GM19351 (cell line): ENCODE data around the gene OR14A2.
"Not testable (repeated sequence)": the region's sequence is repeated elsewhere in the genome, so short reads cannot be mapped to it uniquely, and the experiment has no call there.

Source experiments
- ATAC-seq: cut with Tn5 transposase; IDR thresholded peaks from one replicate; pipeline ENCODE4 v1.9.1; 2021; ENCODE audit warnings: mild to moderate bottlenecking, moderate library complexity; ENCODE audit not compliant: unreplicated experiment

OR14A2 gene

GRCh38 chr1:247748041-247748440, at the start of gene OR14A2:
OR14A2 (minus strand) TSS chr1:247748141.
- no peak for ATAC-seq

GRCh38 chr1:247797518-247797917, 49.6 kb upstream of the OR14A2 start:
- ATAC-seq, result no peak

GRCh38 chr1:247769603-247770002, 21.7 kb upstream of the OR14A2 start:
- ATAC-seq, result no peak

GRCh38 chr1:247760456-247760855, 12.5 kb upstream of the OR14A2 start, which contains the start of gene OR1C1:
OR1C1 (minus strand) TSS chr1:247760556; CDS start chr1:247758406, 2,150 bp downstream.
- no peak for ATAC-seq

GRCh38 chr1:247754311-247754710, 6.4 kb upstream of the OR14A2 start:
- ATAC-seq, result not testable (repeated sequence)

GRCh38 chr1:247749870-247750269, 1.9 kb upstream of the OR14A2 start:
- no peak for ATAC-seq

- ATAC-seq, result no peak
Observed at GRCh38 chr1:247747616-247748015, 325 bp downstream of the OR14A2 start.

GRCh38 chr1:247746391-247746935, 1.5 kb downstream of the OR14A2 start:
- no peak for ATAC-seq

- ATAC-seq, result not testable (repeated sequence)
Observed at GRCh38 chr1:247742215-247742760, 5.7 kb downstream of the OR14A2 start.

- ATAC-seq, result no peak
Observed at GRCh38 chr1:247741756-247742155, 6.2 kb downstream of the OR14A2 start.

GRCh38 chr1:247740721-247741120, 7.2 kb downstream of the OR14A2 start:
- ATAC-seq, result no peak

- ATAC-seq, result no peak
Observed at GRCh38 chr1:247738315-247738714, 9.6 kb downstream of the OR14A2 start, which contains the start of gene OR14K1. OR14K1 (plus strand) TSS chr1:247738615; CDS start chr1:247738615, 0 bp downstream.

GRCh38 chr1:247721222-247721621, 26.7 kb downstream of the OR14A2 start:
- ATAC-seq, result no peak

- no peak for ATAC-seq
Observed at GRCh38 chr1:247716546-247716945, 31.4 kb downstream of the OR14A2 start, which contains the start of gene OR6F1. OR6F1 (minus strand) TSS chr1:247716646; CDS start chr1:247712755, 3,891 bp downstream.

- ATAC-seq, result no peak
Observed at GRCh38 chr1:247713753-247714152, 34.2 kb downstream of the OR14A2 start.

GRCh38 chr1:247710681-247711080, 37.3 kb downstream of the OR14A2 start:
- ATAC-seq, result not testable (repeated sequence)

GRCh38 chr1:247701338-247701737, 46.6 kb downstream of the OR14A2 start:
- ATAC-seq, result no peak

GRCh38 chr1:247681288-247681897, 66.5 kb downstream of the OR14A2 start:
- peak; percentile 98 for ATAC-seq

- ATAC-seq, result no peak
Observed at GRCh38 chr1:247680171-247680570, 67.8 kb downstream of the OR14A2 start.

GRCh38 chr1:247679639-247680038, 68.3 kb downstream of the OR14A2 start, which contains the start of gene OR13G1:
OR13G1 (minus strand) TSS chr1:247679739; CDS start chr1:247673041, 6,698 bp downstream.
- ATAC-seq, result no peak
